ENCODE results near the gene PTTG1IP2.

Gene PTTG1IP2

GRCh38 chr7:90433221-90433620 is 36.2 kb upstream of the PTTG1IP2 start:
- TF ChIP-seq CTCF (IDR thresholded peaks at IDR 0.05; ENCODE audit: extremely low read depth, insufficient read depth, missing control alignments) = no peak
- in situ Hi-C loops (cut with MboI; ENCODE audit: low pct_unique_long_range_greater_than_20kb, low sequenced_read_pairs, unreplicated experiment) = loop anchor here (25.0 kb wide), 1 partner anchor 271 kb away; the partner anchor contains the start of gene STEAP1
- no peak for DNase-seq (ENCODE audit: low spot score)

- TF ChIP-seq CTCF (IDR thresholded peaks at IDR 0.05; ENCODE audit: extremely low read depth, insufficient read depth, missing control alignments) = no peak
- in situ Hi-C loops (cut with MboI; ENCODE audit: low pct_unique_long_range_greater_than_20kb, low sequenced_read_pairs, unreplicated experiment) = loop anchor here (25.0 kb wide), 1 partner anchor 283 kb away; the partner anchor contains the start of gene STEAP1
- DNase-seq (ENCODE audit: low spot score) = no peak
These were observed 23.8 kb upstream of the PTTG1IP2 start for GRCh38 chr7:90445633-90446032.

GRCh38 chr7:90446137-90446899 is 23.1 kb upstream of the PTTG1IP2 start:
- in situ Hi-C loops (cut with MboI; ENCODE audit: low pct_unique_long_range_greater_than_20kb, low sequenced_read_pairs, unreplicated experiment) = loop anchor here (25.0 kb wide), 1 partner anchor 284 kb away; the partner anchor contains the start of gene STEAP1
- DNase-seq (ENCODE audit: low spot score) = no peak
- TF ChIP-seq CTCF (IDR thresholded peaks at IDR 0.05; ENCODE audit: extremely low read depth, insufficient read depth, missing control alignments) = no peak

- no peak for TF ChIP-seq CTCF (IDR thresholded peaks at IDR 0.05; ENCODE audit: extremely low read depth, insufficient read depth, missing control alignments)
- in situ Hi-C loops (cut with MboI; ENCODE audit: low pct_unique_long_range_greater_than_20kb, low sequenced_read_pairs, unreplicated experiment) = loop anchor here (25.0 kb wide), 1 partner anchor 584 kb away; no protein-coding TSS in a partner anchor
- no peak for DNase-seq (ENCODE audit: low spot score)
These were observed 16.1 kb upstream of the PTTG1IP2 start for GRCh38 chr7:90453259-90453891.

- no peak for TF ChIP-seq CTCF (IDR thresholded peaks at IDR 0.05; ENCODE audit: extremely low read depth, insufficient read depth, missing control alignments)
- DNase-seq (ENCODE audit: low spot score) = no peak
- in situ Hi-C loops (cut with MboI; ENCODE audit: low pct_unique_long_range_greater_than_20kb, low sequenced_read_pairs, unreplicated experiment) = loop anchor here (25.0 kb wide), 1 partner anchor 583 kb away; no protein-coding TSS in a partner anchor
These were observed 15.5 kb upstream of the PTTG1IP2 start for GRCh38 chr7:90453931-90454330.

- in situ Hi-C loops (cut with MboI; ENCODE audit: low pct_unique_long_range_greater_than_20kb, low sequenced_read_pairs, unreplicated experiment) = loop anchor here (25.0 kb wide), 1 partner anchor 582 kb away; no protein-coding TSS in a partner anchor
- peak; percentile 76 for TF ChIP-seq CTCF (IDR thresholded peaks at IDR 0.05; ENCODE audit: extremely low read depth, insufficient read depth, missing control alignments)
- peak; percentile 54 for DNase-seq (ENCODE audit: low spot score)
These were observed 14.0 kb upstream of the PTTG1IP2 start for GRCh38 chr7:90455163-90456030.
